SW 1271 (cell line): ENCODE data around the gene PIK3AP1.

ENCODE experiments used
- DNase-seq, 2 experiments: peaks; one replicate each; lab custom pipeline; 2025; lab: John Stamatoyannopoulos, UW

The PIK3AP1 gene

GRCh38 chr10:96609510-96609909, 110.8 kb downstream of the PIK3AP1 start:
- no peak for DNase-seq

- no peak for DNase-seq
Observed at GRCh38 chr10:96608805-96609204, 111.5 kb downstream of the PIK3AP1 start.

- no peak for DNase-seq
Observed at GRCh38 chr10:96608262-96608661, 112.1 kb downstream of the PIK3AP1 start.

- no peak for DNase-seq
Observed at GRCh38 chr10:96606946-96607345, 113.4 kb downstream of the PIK3AP1 start.

GRCh38 chr10:96606216-96606615, 114.1 kb downstream of the PIK3AP1 start:
- DNase-seq = peak in 1 of 2 experiments; percentile 6

- no peak for DNase-seq
Observed at GRCh38 chr10:96600337-96600736, 120.0 kb downstream of the PIK3AP1 start.

- DNase-seq = no peak
Observed at GRCh38 chr10:96598846-96599245, 121.5 kb downstream of the PIK3AP1 start.

GRCh38 chr10:96596422-96597407, 123.6 kb downstream of the PIK3AP1 start:
- no peak for DNase-seq

- no peak for DNase-seq
Observed at GRCh38 chr10:96595741-96596140, 124.6 kb downstream of the PIK3AP1 start.

GRCh38 chr10:96591946-96592345, 128.4 kb downstream of the PIK3AP1 start:
- no peak for DNase-seq

- DNase-seq = no peak
Observed at GRCh38 chr10:96588616-96589419, 131.5 kb downstream of the PIK3AP1 start.

GRCh38 chr10:96588060-96588554, 132.2 kb downstream of the PIK3AP1 start:
- no peak for DNase-seq

- peak in 1 of 2 experiments; percentile 49 for DNase-seq
Observed at GRCh38 chr10:96587264-96588059, 132.9 kb downstream of the PIK3AP1 start.

- peak; percentile 44 to 64 for DNase-seq
Observed at GRCh38 chr10:96586419-96587263, 133.7 kb downstream of the PIK3AP1 start, which contains the start of gene TM9SF3. Gene TM9SF3, minus strand, starts transcription at chr10:96587012. Its CDS starts 177 bp downstream, at chr10:96586835.

- peak in 1 of 2 experiments; percentile 37 for DNase-seq
Observed at GRCh38 chr10:96585736-96586418, 134.4 kb downstream of the PIK3AP1 start.

GRCh38 chr10:96584474-96584873, 135.8 kb downstream of the PIK3AP1 start:
- DNase-seq = no peak

GRCh38 chr10:96584035-96584434, 136.3 kb downstream of the PIK3AP1 start:
- DNase-seq = no peak

GRCh38 chr10:96579133-96579532, 141.2 kb downstream of the PIK3AP1 start:
- DNase-seq = no peak

GRCh38 chr10:96578633-96579032, 141.7 kb downstream of the PIK3AP1 start:
- DNase-seq = no peak

GRCh38 chr10:96578022-96578421, 142.3 kb downstream of the PIK3AP1 start:
- no peak for DNase-seq
